ENCODE results near the gene MAML3. TPM values are rescaled to one million over a fixed set of nuclear protein-coding genes. Genes with fewer than 3 reads are reported as not detected.

MAML3 gene
- total and polyA plus RNA-seq, 10 donors = 0.63 to 18.4 (median 12.7) TPM

GRCh38 chr4:139834981-139835391, 319.0 kb downstream of the MAML3 start:
- Histone ChIP-seq H3K4me1 (peaks cover 0 to 3% (median 0%) of the 10 kb centered on the region in 6 donors), H3K27me3 (replicated peaks in 1 of 7) (no peaks in the 10 kb centered on the region), H3K36me3 (no peaks in the 10 kb centered on the region), H3K9me3 (no peaks in the 10 kb centered on the region), H3K4me3 (no peak overlapping the region), H3K27ac (no peak overlapping the region)
- intact Hi-C loops (cut with DNase I; ENCODE audit: low total_unique reads) = no loop called here
- no peak for TF ChIP-seq POLR2A (IDR thresholded peaks at IDR 0.05)
- no peak for TF ChIP-seq CTCF (IDR thresholded peaks at IDR 0.05 in 8 of 11, conservative IDR thresholded peaks at IDR 0.05 in 3 of 11)
- no peak for TF ChIP-seq POLR2AphosphoS5 (IDR thresholded peaks at IDR 0.05)
- DNase-seq = no peak
- WGBS, 5 donors = 86 to 97% (median 95%) methylated on average over 2 of the region's 2 CpGs

DNA sequence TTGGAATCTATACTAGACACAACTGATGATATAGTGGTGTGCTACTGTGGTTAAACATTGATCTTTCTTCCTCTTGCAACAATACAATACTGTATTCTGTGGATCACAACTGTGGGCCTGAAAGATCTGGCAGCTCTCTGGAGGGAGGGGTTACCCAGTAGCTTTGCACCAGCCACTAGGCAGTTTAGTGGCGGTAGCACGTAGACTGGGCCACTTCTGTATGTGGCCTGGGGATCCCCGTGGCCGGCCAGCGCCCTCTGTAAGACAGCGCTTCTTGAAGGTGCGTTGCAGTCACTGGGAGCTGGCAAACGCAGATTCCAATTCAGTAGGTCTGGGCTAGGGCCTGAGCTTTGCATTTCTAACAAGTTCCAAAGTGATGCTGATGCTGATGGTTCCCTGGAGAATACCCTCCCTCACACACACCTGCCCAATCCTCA, 319.7 kb downstream of the MAML3 start:
- Histone ChIP-seq H3K36me3 (no peaks in the 10 kb centered on the region), H3K27ac (no peak overlapping the region), H3K4me3 (no peak overlapping the region), H3K4me1 (peaks cover 0 to 6% (median 4%) of the 10 kb centered on the region in 6 donors), H3K9me3 (no peaks in the 10 kb centered on the region), H3K27me3 (replicated peaks in 1 of 7) (no peaks in the 10 kb centered on the region)
- no peak for TF ChIP-seq CTCF (IDR thresholded peaks at IDR 0.05 in 8 of 11, conservative IDR thresholded peaks at IDR 0.05 in 3 of 11)
- TF ChIP-seq POLR2A (IDR thresholded peaks at IDR 0.05) = no peak
- no peak for TF ChIP-seq POLR2AphosphoS5 (IDR thresholded peaks at IDR 0.05)
- intact Hi-C loops (cut with DNase I; ENCODE audit: low total_unique reads) = no loop called here
- WGBS, 5 donors = 94 to 100% (median 97%) methylated on average over 8 of the region's 8 CpGs
- no peak for DNase-seq

DNA sequence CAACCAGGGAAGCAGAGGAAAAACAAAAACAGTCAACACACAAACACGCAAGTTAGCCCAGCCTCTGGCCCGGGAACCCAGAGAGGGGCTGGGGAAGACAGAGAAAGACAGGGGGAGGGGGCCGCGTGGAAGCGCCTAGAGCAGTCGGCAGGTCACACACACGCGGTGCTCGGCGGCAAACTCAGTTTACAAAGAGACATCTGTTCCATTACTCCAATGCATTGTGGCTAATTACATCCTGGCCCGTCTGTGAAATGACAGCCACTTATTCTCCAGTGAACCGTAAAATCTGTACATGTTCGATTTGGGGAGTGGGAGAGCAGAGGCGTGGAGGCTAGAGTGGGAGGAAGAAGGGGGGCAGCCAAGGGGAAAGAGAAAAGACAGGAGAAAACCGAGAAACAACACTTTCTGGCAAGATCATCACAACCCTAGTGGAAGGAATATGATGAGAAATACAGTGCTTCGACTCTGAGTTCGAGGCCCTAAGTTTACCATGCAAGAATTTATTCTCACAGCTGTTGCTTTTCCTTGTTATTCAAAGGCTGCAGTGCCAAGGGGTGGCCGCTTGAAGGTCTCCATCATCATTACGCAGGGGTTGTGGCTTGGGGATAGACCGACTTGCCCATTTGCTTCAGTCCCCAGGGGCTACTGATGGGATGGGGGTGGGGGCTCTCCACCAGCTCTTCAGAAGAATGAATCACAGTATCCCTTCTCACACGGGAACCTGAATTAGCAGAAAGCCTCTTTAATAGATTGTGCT, 320.7 kb downstream of the MAML3 start:
- intact Hi-C loops (cut with DNase I; ENCODE audit: low total_unique reads) = no loop called here
- Histone ChIP-seq H3K27ac (no peak overlapping the region), H3K9me3 (no peaks in the 10 kb centered on the region), H3K4me1 (peaks cover 0 to 9% (median 6%) of the 10 kb centered on the region in 6 donors), H3K27me3 (replicated peaks in 1 of 7) (no peaks in the 10 kb centered on the region), H3K4me3 (no peak overlapping the region), H3K36me3 (no peaks in the 10 kb centered on the region)
- TF ChIP-seq POLR2A (IDR thresholded peaks at IDR 0.05) (no peak), POLR2AphosphoS5 (IDR thresholded peaks at IDR 0.05) (no peak), CTCF (IDR thresholded peaks at IDR 0.05 in 8 of 11, conservative IDR thresholded peaks at IDR 0.05 in 3 of 11) (no peak)
- WGBS, 5 donors = 88 to 93% (median 90%) methylated on average over 21 of the region's 21 CpGs
- DNase-seq = no peak

DNA sequence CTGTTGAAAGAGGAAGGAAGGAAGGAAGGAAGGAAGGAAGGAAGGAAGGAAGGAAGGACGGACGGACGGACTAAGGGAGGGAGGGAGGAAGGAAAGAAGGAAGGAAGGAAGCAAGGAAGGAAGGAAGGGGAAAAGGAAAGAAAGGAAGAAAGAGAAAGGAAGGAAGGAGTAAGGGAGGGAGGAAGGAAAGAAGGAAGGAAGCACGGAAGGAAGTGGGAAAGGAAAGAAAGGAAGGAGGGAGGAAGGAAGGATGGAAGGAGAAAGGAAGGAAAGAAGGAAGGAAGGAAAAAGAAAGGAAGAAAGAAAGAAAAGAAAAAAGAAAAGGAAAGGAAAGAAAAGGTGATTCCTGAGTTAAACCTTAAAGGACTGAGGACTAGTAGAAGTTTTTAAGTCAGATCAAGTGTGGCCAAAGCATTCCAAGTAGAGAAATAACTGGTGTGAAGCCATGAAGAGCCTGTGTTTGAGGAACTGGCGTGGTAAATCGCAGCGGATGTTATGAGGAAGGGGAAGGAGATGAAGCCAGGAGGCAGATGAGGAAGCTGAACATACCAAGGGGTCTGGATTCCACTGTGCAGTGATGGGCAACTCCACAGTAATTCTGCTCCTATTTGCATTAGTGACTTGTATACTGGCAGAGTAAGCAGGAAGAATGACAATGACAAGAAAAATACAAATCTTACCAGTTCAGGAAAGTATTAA, 324.9 kb downstream of the MAML3 start:
- peak overlapping the region in 3 of 8 donors; percentile 47 to 55 (median 51) for H3K27ac ChIP-seq
- no peaks in the 10 kb centered on the region for H3K9me3 ChIP-seq
- TF ChIP-seq POLR2AphosphoS5 (IDR thresholded peaks at IDR 0.05) = no peak
- TF ChIP-seq POLR2A (IDR thresholded peaks at IDR 0.05) = no peak
- peak in 1 of 11 experiments; percentile 16 for TF ChIP-seq CTCF (IDR thresholded peaks at IDR 0.05 in 8 of 11, conservative IDR thresholded peaks at IDR 0.05 in 3 of 11)

More for the DNA sequence above, 324.9 kb downstream of the MAML3 start:
- peaks cover 0 to 9% (median 6%) of the 10 kb centered on the region in 6 donors for H3K4me1 ChIP-seq
- no peak overlapping the region for H3K4me3 ChIP-seq
- DNase-seq = no peak
- no peaks in the 10 kb centered on the region for H3K27me3 ChIP-seq (replicated peaks in 1 of 7)
- H3K36me3 ChIP-seq = no peaks in the 10 kb centered on the region
- 40 to 75% (median 57%) methylated on average over 7 of the region's 7 CpGs for WGBS, 5 donors
- intact Hi-C loops (cut with DNase I; ENCODE audit: low total_unique reads) = no loop called here

Data from spleen (tissue), 11 donors.